ENCODE measurements around the gene RALGAPA2.

DNA sequence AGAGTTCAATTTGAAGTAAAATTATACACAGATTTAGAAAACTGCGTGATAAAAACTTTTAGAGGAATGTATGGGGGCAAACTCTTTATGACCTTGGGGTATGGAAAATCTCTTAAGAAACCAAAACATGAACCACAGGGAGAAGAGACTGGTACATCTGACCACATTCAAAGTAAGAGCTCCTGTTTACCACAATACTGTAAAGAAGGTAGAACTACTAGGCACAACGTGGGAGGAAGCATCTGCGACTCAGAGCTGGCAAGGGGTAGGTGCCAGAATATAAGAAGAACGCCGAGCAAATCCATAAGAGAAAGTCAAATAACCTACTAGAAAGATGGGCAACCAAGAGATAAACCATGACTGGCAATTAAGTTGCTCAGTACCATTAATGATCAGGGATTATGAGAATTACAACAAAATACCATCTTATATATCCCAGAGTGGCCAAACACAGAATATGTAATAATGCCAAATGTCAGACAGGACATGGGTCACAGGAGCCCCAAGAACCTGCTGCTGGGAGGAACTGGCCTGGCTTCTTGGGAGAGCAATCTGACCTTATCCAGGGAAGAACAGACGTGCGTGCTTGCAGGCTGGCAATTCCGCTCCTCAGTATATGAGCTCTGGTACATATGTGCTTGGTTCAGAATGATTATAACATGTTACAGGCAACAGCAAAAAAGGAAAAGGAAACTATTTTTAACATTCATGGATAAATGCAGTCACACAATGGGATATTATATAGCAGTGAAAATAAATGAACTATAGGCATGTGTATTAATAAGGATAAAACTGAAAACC, 294.4 kb downstream of the RALGAPA2 start:
- TF ChIP-seq, protein P1, sequence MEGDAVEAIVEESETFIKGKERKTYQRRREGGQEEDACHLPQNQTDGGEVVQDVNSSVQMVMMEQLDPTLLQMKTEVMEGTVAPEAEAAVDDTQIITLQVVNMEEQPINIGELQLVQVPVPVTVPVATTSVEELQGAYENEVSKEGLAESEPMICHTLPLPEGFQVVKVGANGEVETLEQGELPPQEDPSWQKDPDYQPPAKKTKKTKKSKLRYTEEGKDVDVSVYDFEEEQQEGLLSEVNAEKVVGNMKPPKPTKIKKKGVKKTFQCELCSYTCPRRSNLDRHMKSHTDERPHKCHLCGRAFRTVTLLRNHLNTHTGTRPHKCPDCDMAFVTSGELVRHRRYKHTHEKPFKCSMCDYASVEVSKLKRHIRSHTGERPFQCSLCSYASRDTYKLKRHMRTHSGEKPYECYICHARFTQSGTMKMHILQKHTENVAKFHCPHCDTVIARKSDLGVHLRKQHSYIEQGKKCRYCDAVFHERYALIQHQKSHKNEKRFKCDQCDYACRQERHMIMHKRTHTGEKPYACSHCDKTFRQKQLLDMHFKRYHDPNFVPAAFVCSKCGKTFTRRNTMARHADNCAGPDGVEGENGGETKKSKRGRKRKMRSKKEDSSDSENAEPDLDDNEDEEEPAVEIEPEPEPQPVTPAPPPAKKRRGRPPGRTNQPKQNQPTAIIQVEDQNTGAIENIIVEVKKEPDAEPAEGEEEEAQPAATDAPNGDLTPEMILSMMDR (IDR thresholded peaks at IDR 0.05) = no peak
- TF ChIP-seq, protein P2, sequence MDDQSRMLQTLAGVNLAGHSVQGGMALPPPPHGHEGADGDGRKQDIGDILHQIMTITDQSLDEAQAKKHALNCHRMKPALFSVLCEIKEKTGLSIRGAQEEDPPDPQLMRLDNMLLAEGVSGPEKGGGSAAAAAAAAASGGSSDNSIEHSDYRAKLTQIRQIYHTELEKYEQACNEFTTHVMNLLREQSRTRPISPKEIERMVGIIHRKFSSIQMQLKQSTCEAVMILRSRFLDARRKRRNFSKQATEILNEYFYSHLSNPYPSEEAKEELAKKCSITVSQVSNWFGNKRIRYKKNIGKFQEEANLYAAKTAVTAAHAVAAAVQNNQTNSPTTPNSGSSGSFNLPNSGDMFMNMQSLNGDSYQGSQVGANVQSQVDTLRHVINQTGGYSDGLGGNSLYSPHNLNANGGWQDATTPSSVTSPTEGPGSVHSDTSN (IDR thresholded peaks at IDR 0.05) = no peak
